ENCODE measurements around the gene ARHGEF11.

Gene ARHGEF11

GRCh38 chr1:156885314-156885713 is 160.2 kb downstream of the ARHGEF11 start:
- no peak for DNase-seq (ENCODE audit: extremely low read depth, low read depth)
- TF ChIP-seq CTCF (IDR thresholded peaks at IDR 0.05; ENCODE audit: low read depth, low read length, missing control alignments): no peak
- H3K4me3 ChIP-seq (replicated peaks; ENCODE audit: low read depth, low read length): no peak overlapping the region
